Omental fat pad (tissue), 4 donors: ENCODE data around the gene CRYBB1. TPM values are rescaled to one million over a fixed set of nuclear protein-coding genes. Genes with fewer than 3 reads are reported as not detected.

Experiments
- ATAC-seq: fragments of 150-250 bp; one replicate; pipeline ENCODE4 v1.9.1; 2016; ENCODE audit warnings: mild to moderate bottlenecking, moderate library complexity; ENCODE audit not compliant: low FRiP score
- DNase-seq: peaks from one replicate; pipeline ENCODE4 v3.0.0-alpha.2; 2019; ENCODE audit warnings: low spot score
- CTCF ChIP-seq, 3 donors: fragments of 450-650 bp; IDR thresholded peaks; one replicate each; pipeline ENCODE4 v1.5.1; 2016 to 2017; ENCODE audit warnings: antibody characterized with exemption in 3 of 3, mild to moderate bottlenecking in 3 of 3, moderate library complexity in 2 of 3
- total RNA-seq, 4 donors: library from RNA; depleted of rRNA; stranded (reverse); fragments of >200 nt; gene quantifications; one replicate each; pipeline ENCODE4 v1.1.0, GENCODE V29; 2016

The CRYBB1 gene
- total RNA-seq, 4 donors from 2014 or later = 0.96 to 2.2 (median 1.9) TPM

- DNase-seq (no peak), ATAC-seq (no peak)
- TF ChIP-seq CTCF (IDR thresholded peaks at IDR 0.05) = no peak
Observed at GRCh38 chr22:26556904-26557303, 60.9 kb downstream of the CRYBB1 start.

GRCh38 chr22:26555478-26555877 lies 62.3 kb downstream of the CRYBB1 start:
- DNase-seq (no peak), ATAC-seq (no peak)
- no peak for TF ChIP-seq CTCF (IDR thresholded peaks at IDR 0.05)

GRCh38 chr22:26554956-26555355 lies 62.9 kb downstream of the CRYBB1 start:
- no peak for ATAC-seq
- no peak for DNase-seq
- TF ChIP-seq CTCF (IDR thresholded peaks at IDR 0.05) = no peak

- TF ChIP-seq CTCF (IDR thresholded peaks at IDR 0.05) = no peak
- ATAC-seq = no peak
- no peak for DNase-seq
Observed at GRCh38 chr22:26553056-26553752, 64.6 kb downstream of the CRYBB1 start.

GRCh38 chr22:26552466-26552865 lies 65.4 kb downstream of the CRYBB1 start:
- DNase-seq (no peak), ATAC-seq (no peak)
- TF ChIP-seq CTCF (IDR thresholded peaks at IDR 0.05) = no peak

- DNase-seq (no peak), ATAC-seq (no peak)
- no peak for TF ChIP-seq CTCF (IDR thresholded peaks at IDR 0.05)
Observed at GRCh38 chr22:26551568-26551967, 66.3 kb downstream of the CRYBB1 start.

- DNase-seq (no peak), ATAC-seq (no peak)
- TF ChIP-seq CTCF (IDR thresholded peaks at IDR 0.05) = no peak
Observed at GRCh38 chr22:26550498-26551033, 67.3 kb downstream of the CRYBB1 start.
